ENCODE data around the gene ATXN10.

ATXN10 gene

GRCh38 chr22:45704648-45705047, 33.0 kb downstream of the ATXN10 start:
- TF ChIP-seq POLR2AphosphoS5 (IDR thresholded peaks at IDR 0.05; ENCODE audit: low read depth, low read length): no peak
- no peak for TF ChIP-seq SIN3A (IDR thresholded peaks at IDR 0.05; ENCODE audit: borderline replicate concordance, insufficient read depth, low read length)
- no peak for TF ChIP-seq TAF1 (IDR thresholded peaks at IDR 0.05; ENCODE audit: borderline replicate concordance, insufficient read depth, low read length)
- TF ChIP-seq, protein P1, sequence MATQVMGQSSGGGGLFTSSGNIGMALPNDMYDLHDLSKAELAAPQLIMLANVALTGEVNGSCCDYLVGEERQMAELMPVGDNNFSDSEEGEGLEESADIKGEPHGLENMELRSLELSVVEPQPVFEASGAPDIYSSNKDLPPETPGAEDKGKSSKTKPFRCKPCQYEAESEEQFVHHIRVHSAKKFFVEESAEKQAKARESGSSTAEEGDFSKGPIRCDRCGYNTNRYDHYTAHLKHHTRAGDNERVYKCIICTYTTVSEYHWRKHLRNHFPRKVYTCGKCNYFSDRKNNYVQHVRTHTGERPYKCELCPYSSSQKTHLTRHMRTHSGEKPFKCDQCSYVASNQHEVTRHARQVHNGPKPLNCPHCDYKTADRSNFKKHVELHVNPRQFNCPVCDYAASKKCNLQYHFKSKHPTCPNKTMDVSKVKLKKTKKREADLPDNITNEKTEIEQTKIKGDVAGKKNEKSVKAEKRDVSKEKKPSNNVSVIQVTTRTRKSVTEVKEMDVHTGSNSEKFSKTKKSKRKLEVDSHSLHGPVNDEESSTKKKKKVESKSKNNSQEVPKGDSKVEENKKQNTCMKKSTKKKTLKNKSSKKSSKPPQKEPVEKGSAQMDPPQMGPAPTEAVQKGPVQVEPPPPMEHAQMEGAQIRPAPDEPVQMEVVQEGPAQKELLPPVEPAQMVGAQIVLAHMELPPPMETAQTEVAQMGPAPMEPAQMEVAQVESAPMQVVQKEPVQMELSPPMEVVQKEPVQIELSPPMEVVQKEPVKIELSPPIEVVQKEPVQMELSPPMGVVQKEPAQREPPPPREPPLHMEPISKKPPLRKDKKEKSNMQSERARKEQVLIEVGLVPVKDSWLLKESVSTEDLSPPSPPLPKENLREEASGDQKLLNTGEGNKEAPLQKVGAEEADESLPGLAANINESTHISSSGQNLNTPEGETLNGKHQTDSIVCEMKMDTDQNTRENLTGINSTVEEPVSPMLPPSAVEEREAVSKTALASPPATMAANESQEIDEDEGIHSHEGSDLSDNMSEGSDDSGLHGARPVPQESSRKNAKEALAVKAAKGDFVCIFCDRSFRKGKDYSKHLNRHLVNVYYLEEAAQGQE (IDR thresholded peaks at IDR 0.05; ENCODE audit: insufficient read depth in 1 of 2, low read depth in 2 of 2, low read length in 2 of 2): no peak
- no peak for TF ChIP-seq FOXP2 (optimal IDR thresholded peaks at IDR 0.05; ENCODE audit: borderline replicate concordance, extremely low read depth, extremely low read length, insufficient read depth)

GRCh38 chr22:45707605-45708004, 36.0 kb downstream of the ATXN10 start:
- TF ChIP-seq SIN3A (IDR thresholded peaks at IDR 0.05; ENCODE audit: borderline replicate concordance, insufficient read depth, low read length) (no peak), POLR2AphosphoS5 (IDR thresholded peaks at IDR 0.05; ENCODE audit: low read depth, low read length) (no peak), TAF1 (IDR thresholded peaks at IDR 0.05; ENCODE audit: borderline replicate concordance, insufficient read depth, low read length) (no peak), FOXP2 (optimal IDR thresholded peaks at IDR 0.05; ENCODE audit: borderline replicate concordance, extremely low read depth, extremely low read length, insufficient read depth) (no peak)
- TF ChIP-seq, protein P1 (IDR thresholded peaks at IDR 0.05; ENCODE audit: insufficient read depth in 1 of 2, low read depth in 2 of 2, low read length in 2 of 2): no peak

DNA sequence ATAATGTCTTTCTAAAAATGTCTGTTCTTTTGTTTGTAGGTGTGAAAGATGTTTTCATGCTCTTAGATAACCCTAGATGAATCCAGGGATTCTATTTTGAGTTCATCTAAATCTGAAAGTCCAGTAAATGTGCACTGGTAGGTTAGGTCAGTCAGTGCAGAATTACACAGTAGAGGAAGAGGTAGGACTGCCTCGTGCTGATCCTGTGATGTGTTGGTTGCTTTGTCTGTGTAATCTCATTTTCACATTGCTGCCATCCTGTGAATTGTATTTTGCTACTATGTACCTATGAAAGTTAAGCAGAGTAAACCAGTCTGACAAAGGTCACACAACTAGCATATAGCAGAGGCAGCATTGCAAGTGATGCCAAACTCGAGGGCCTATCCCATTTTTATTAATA, 36.5 kb downstream of the ATXN10 start:
- TF ChIP-seq TAF1 (IDR thresholded peaks at IDR 0.05; ENCODE audit: borderline replicate concordance, insufficient read depth, low read length) (no peak), SIN3A (IDR thresholded peaks at IDR 0.05; ENCODE audit: borderline replicate concordance, insufficient read depth, low read length) (no peak), POLR2AphosphoS5 (IDR thresholded peaks at IDR 0.05; ENCODE audit: low read depth, low read length) (no peak), FOXP2 (optimal IDR thresholded peaks at IDR 0.05; ENCODE audit: borderline replicate concordance, extremely low read depth, extremely low read length, insufficient read depth) (no peak)
- TF ChIP-seq, protein P1 (IDR thresholded peaks at IDR 0.05; ENCODE audit: insufficient read depth in 1 of 2, low read depth in 2 of 2, low read length in 2 of 2): no peak

DNA sequence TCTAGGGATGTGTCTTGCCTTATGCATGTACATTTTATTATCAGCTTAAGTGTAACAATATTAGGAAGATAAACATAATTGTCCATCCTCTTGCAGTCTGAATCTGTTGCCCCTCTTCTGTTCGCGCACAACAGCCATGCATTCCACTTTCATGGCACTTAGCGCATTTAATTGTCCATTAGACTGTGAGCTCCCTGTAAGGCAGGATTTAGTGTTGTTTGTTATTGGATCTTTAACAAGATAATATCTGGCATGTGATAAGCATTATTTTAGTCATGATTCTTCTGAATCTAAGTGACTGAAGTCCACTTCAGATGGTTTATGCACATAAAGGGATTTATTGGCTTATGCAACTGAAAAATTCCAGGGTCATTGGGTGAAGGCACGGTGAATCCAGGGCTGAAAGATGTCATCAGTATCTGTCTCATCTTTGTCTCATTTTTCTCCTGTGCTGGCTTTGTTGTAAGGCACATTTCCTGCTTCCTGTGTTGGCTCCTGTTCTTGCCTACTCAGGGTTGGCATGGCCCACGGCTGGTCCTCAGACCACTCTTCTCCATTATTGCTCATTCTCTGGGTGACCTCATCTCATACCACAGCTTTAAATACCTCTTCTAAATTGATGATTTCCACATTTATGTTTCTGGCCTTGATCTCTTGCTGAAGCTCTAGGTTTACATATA, 37.6 kb downstream of the ATXN10 start:
- no peak for TF ChIP-seq SIN3A (IDR thresholded peaks at IDR 0.05; ENCODE audit: borderline replicate concordance, insufficient read depth, low read length)
- no peak for TF ChIP-seq POLR2AphosphoS5 (IDR thresholded peaks at IDR 0.05; ENCODE audit: low read depth, low read length)
- no peak for TF ChIP-seq FOXP2 (optimal IDR thresholded peaks at IDR 0.05; ENCODE audit: borderline replicate concordance, extremely low read depth, extremely low read length, insufficient read depth)
- TF ChIP-seq TAF1 (IDR thresholded peaks at IDR 0.05; ENCODE audit: borderline replicate concordance, insufficient read depth, low read length): no peak
- TF ChIP-seq, protein P1 (IDR thresholded peaks at IDR 0.05; ENCODE audit: insufficient read depth in 1 of 2, low read depth in 2 of 2, low read length in 2 of 2): no peak

Measured in PFSK-1 (cell line).